Pericardium fibroblast (primary cell): Measurements from ENCODE around the gene RASEF. TPM values are rescaled to one million over a fixed set of nuclear protein-coding genes. Genes with fewer than 3 reads are reported as not detected.

ENCODE experiments used
- total RNA-seq: library from RNA; depleted of rRNA; stranded (reverse); fragments of >200 nt; gene quantifications from 2 replicates; pipeline ENCODE4 v1.2.3, GENCODE V29; 2015

The RASEF gene
- 0.12 TPM in 1 of 2 replicates, not detected in the other for total RNA-seq

DNA sequence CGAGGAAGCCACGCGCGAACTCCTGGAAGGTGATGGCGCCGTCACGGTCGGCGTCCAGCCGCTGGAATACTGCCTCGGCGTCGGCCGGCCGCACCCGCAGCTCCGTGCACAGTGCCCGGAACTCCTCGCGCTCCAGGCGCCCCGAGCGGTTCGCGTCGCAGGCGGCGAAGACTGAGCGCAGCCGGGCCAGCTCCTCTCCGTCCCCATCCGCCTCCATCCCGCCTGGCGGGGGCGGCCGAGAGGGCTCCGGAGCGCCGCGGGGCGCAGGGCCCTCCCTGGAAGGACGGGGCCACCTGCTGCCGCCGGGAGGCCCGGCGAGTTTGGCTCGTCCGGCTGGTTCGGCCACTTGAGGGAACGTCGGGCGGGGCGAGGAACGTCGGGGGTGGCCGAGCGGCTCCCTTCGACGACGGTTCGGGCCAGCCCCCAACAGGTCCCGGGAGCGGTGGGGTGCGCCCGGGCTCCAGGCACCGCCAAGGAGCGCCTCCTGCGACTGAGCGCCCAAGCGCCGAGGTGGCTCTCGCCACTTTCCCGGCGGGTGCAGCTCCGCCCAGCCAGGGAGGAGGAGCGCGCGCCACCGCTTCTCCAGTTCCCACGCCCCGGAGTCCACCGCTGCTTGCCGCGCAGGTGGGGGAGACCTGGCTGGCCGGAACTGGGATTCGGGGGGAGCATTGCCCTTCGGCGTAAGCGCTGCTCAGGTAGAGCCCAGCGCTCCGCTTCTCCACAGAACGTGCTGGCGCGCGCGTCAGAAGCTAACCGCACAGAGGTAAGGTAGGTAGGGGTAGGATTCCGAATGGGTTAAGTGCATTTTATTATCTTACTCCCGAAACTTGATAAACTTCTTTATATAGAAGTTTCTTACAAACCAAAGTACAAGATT, at the start of gene RASEF:
TSS of gene RASEF (minus strand) at position 492 of the 877 bp plus-strand sequence. CDS start at position 217, 275 bp downstream.

